Activated T-cell treated with anti-CD3 and anti-CD28 coated beads, Interleukin-2, amount 50 U/mL, for 24 hours (primary cell): ENCODE data around the gene VPS26A.
"Not testable (repeated sequence)": the region's sequence is repeated elsewhere in the genome, so short reads cannot be mapped to it uniquely, and the experiment has no call there.

Experiments used
- DNase-seq: peaks from one replicate; pipeline ENCODE4 v3.0.0-alpha.2; 2020
- H3K27ac Mint-ChIP-seq: 2 replicates; pipeline ENCODE4 v1.8.0; 2020; ENCODE audit warnings: mild to moderate bottlenecking, mixed read lengths
- H3K27me3 Mint-ChIP-seq: 2 replicates; pipeline ENCODE4 v1.8.0; 2020; ENCODE audit warnings: mixed read lengths
- H3K36me3 Mint-ChIP-seq: 2 replicates; pipeline ENCODE4 v1.8.0; 2020; ENCODE audit warnings: low read depth, mixed read lengths
- H3K4me1 Mint-ChIP-seq: 2 replicates; pipeline ENCODE4 v1.8.0; 2020; ENCODE audit warnings: low read depth, mixed read lengths
- H3K4me3 Mint-ChIP-seq: 2 replicates; pipeline ENCODE4 v1.8.0; 2020; ENCODE audit warnings: mild to moderate bottlenecking, moderate library complexity, mixed read lengths
- H3K9me3 Mint-ChIP-seq: 2 replicates; pipeline ENCODE4 v1.8.0; 2020; ENCODE audit warnings: mixed read lengths

The VPS26A gene

GRCh38 chr10:69124563-69125268 is 738 bp downstream of the VPS26A start:
- Mint-ChIP-seq H3K4me1 (peaks cover 45% of the 10 kb centered on the region), H3K36me3 (peaks cover 6% of the 10 kb centered on the region), H3K9me3 (no peaks in the 10 kb centered on the region), H3K4me3 (peak overlapping the region; percentile 93), H3K27ac (peak overlapping the region; percentile 93), H3K27me3 (no peaks in the 10 kb centered on the region)
- peak; percentile 52 for DNase-seq

GRCh38 chr10:69125554-69125953 is 1.6 kb downstream of the VPS26A start:
- H3K27me3 Mint-ChIP-seq, result no peaks in the 10 kb centered on the region
- no peak overlapping the region for H3K27ac Mint-ChIP-seq
- no peak for DNase-seq
- peaks cover 47% of the 10 kb centered on the region for H3K4me1 Mint-ChIP-seq
- H3K36me3 Mint-ChIP-seq, result peaks cover 6% of the 10 kb centered on the region
- H3K9me3 Mint-ChIP-seq, result no peaks in the 10 kb centered on the region
- H3K4me3 Mint-ChIP-seq, result peak overlapping the region; percentile 93

- H3K27ac Mint-ChIP-seq, result no peak overlapping the region
- DNase-seq, result no peak
- no peaks in the 10 kb centered on the region for H3K27me3 Mint-ChIP-seq
- no peaks in the 10 kb centered on the region for H3K9me3 Mint-ChIP-seq
- peaks cover 45% of the 10 kb centered on the region for H3K4me1 Mint-ChIP-seq
- H3K36me3 Mint-ChIP-seq, result peaks cover 25% of the 10 kb centered on the region
- no peak overlapping the region for H3K4me3 Mint-ChIP-seq
Observed at GRCh38 chr10:69130251-69130650, 6.3 kb downstream of the VPS26A start.

- H3K9me3 Mint-ChIP-seq, result no peaks in the 10 kb centered on the region
- no peaks in the 10 kb centered on the region for H3K27me3 Mint-ChIP-seq
- no peak overlapping the region for H3K4me3 Mint-ChIP-seq
- no peak overlapping the region for H3K27ac Mint-ChIP-seq
- H3K36me3 Mint-ChIP-seq, result peaks cover 19% of the 10 kb centered on the region
- DNase-seq, result no peak
- H3K4me1 Mint-ChIP-seq, result peaks cover 22% of the 10 kb centered on the region
Observed at GRCh38 chr10:69139961-69140360, 16.0 kb downstream of the VPS26A start.

- Mint-ChIP-seq H3K4me1 (peaks cover 29% of the 10 kb centered on the region), H3K36me3 (peaks cover 11% of the 10 kb centered on the region)
Observed at GRCh38 chr10:69141304-69141703, 17.3 kb downstream of the VPS26A start.

GRCh38 chr10:69142074-69142473 is 18.1 kb downstream of the VPS26A start:
- DNase-seq, H3K36me3 Mint-ChIP-seq, H3K9me3 Mint-ChIP-seq, H3K4me3 Mint-ChIP-seq, H3K27me3 Mint-ChIP-seq, H3K27ac Mint-ChIP-seq: not testable (repeated sequence)
- H3K4me1 Mint-ChIP-seq, result peaks cover 36% of the 10 kb centered on the region

More at GRCh38 chr10:69141304-69141703, 17.3 kb downstream of the VPS26A start:
- no peaks in the 10 kb centered on the region for H3K9me3 Mint-ChIP-seq
- no peaks in the 10 kb centered on the region for H3K27me3 Mint-ChIP-seq
- no peak for DNase-seq
- no peak overlapping the region for H3K4me3 Mint-ChIP-seq
- peak overlapping the region; percentile 36 for H3K27ac Mint-ChIP-seq

- Mint-ChIP-seq H3K36me3 (peaks cover 3% of the 10 kb centered on the region), H3K27ac (no peak overlapping the region)
Observed at GRCh38 chr10:69142983-69143382, 19.0 kb downstream of the VPS26A start.

GRCh38 chr10:69145329-69145728 is 21.4 kb downstream of the VPS26A start:
- Mint-ChIP-seq H3K4me3 (no peak overlapping the region), H3K27me3 (no peaks in the 10 kb centered on the region), H3K27ac (no peak overlapping the region), H3K9me3 (no peaks in the 10 kb centered on the region), H3K36me3 (peaks cover 10% of the 10 kb centered on the region), H3K4me1 (peaks cover 41% of the 10 kb centered on the region)
- DNase-seq, result no peak

More at GRCh38 chr10:69142983-69143382, 19.0 kb downstream of the VPS26A start:
- DNase-seq, result no peak
- H3K9me3 Mint-ChIP-seq, result no peaks in the 10 kb centered on the region
- no peak overlapping the region for H3K4me3 Mint-ChIP-seq
- H3K27me3 Mint-ChIP-seq, result no peaks in the 10 kb centered on the region
- peaks cover 36% of the 10 kb centered on the region for H3K4me1 Mint-ChIP-seq

GRCh38 chr10:69145864-69146263 is 21.9 kb downstream of the VPS26A start:
- H3K9me3 Mint-ChIP-seq, result no peaks in the 10 kb centered on the region
- no peak overlapping the region for H3K4me3 Mint-ChIP-seq
- peaks cover 10% of the 10 kb centered on the region for H3K36me3 Mint-ChIP-seq
- DNase-seq, result no peak
- H3K27me3 Mint-ChIP-seq, result no peaks in the 10 kb centered on the region
- H3K27ac Mint-ChIP-seq, result no peak overlapping the region
- peaks cover 45% of the 10 kb centered on the region for H3K4me1 Mint-ChIP-seq

GRCh38 chr10:69146759-69147158 is 22.8 kb downstream of the VPS26A start:
- H3K9me3 Mint-ChIP-seq, result no peaks in the 10 kb centered on the region

GRCh38 chr10:69151984-69152383 is 28.0 kb downstream of the VPS26A start:
- peaks cover 35% of the 10 kb centered on the region for H3K4me1 Mint-ChIP-seq
- DNase-seq, result no peak
- H3K9me3 Mint-ChIP-seq, result no peaks in the 10 kb centered on the region
- peaks cover 9% of the 10 kb centered on the region for H3K36me3 Mint-ChIP-seq
- no peaks in the 10 kb centered on the region for H3K27me3 Mint-ChIP-seq
- peak overlapping the region; percentile 8 for H3K27ac Mint-ChIP-seq
- no peak overlapping the region for H3K4me3 Mint-ChIP-seq

More at GRCh38 chr10:69146759-69147158, 22.8 kb downstream of the VPS26A start:
- no peaks in the 10 kb centered on the region for H3K27me3 Mint-ChIP-seq
- peaks cover 10% of the 10 kb centered on the region for H3K36me3 Mint-ChIP-seq
- H3K4me3 Mint-ChIP-seq, result no peak overlapping the region
- no peak for DNase-seq
- peak overlapping the region; percentile 58 for H3K27ac Mint-ChIP-seq
- peaks cover 44% of the 10 kb centered on the region for H3K4me1 Mint-ChIP-seq

GRCh38 chr10:69153227-69153626 is 29.2 kb downstream of the VPS26A start:
- Mint-ChIP-seq H3K4me3 (no peak overlapping the region), H3K27me3 (no peaks in the 10 kb centered on the region), H3K9me3 (no peaks in the 10 kb centered on the region), H3K4me1 (peaks cover 28% of the 10 kb centered on the region), H3K36me3 (peaks cover 20% of the 10 kb centered on the region), H3K27ac (no peak overlapping the region)
- no peak for DNase-seq

GRCh38 chr10:69160809-69161241 is 36.8 kb downstream of the VPS26A start:
- DNase-seq, result no peak
- Mint-ChIP-seq H3K4me1 (peaks cover 2% of the 10 kb centered on the region), H3K4me3 (no peak overlapping the region), H3K9me3 (no peaks in the 10 kb centered on the region), H3K36me3 (peaks cover 59% of the 10 kb centered on the region), H3K27ac (peak overlapping the region; percentile 67), H3K27me3 (no peaks in the 10 kb centered on the region)

GRCh38 chr10:69168493-69168892 is 44.5 kb downstream of the VPS26A start:
- Mint-ChIP-seq H3K9me3 (no peaks in the 10 kb centered on the region), H3K4me1 (peaks cover 4% of the 10 kb centered on the region)
- DNase-seq, result no peak

GRCh38 chr10:69172241-69172982 is 48.4 kb downstream of the VPS26A start:
- peak overlapping the region; percentile 69 for H3K27ac Mint-ChIP-seq
- no peak overlapping the region for H3K4me3 Mint-ChIP-seq
- no peak for DNase-seq
- peaks cover 45% of the 10 kb centered on the region for H3K36me3 Mint-ChIP-seq
- H3K9me3 Mint-ChIP-seq, result no peaks in the 10 kb centered on the region
- H3K4me1 Mint-ChIP-seq, result peaks cover 4% of the 10 kb centered on the region
- no peaks in the 10 kb centered on the region for H3K27me3 Mint-ChIP-seq

More at GRCh38 chr10:69168493-69168892, 44.5 kb downstream of the VPS26A start:
- no peak overlapping the region for H3K4me3 Mint-ChIP-seq
- no peak overlapping the region for H3K27ac Mint-ChIP-seq
- no peaks in the 10 kb centered on the region for H3K27me3 Mint-ChIP-seq
- peaks cover 64% of the 10 kb centered on the region for H3K36me3 Mint-ChIP-seq
